Erythroblast (primary cell): ENCODE data around the gene DMKN.

Experiments
- GATA1 ChIP-seq: IDR thresholded peaks from 2 replicates; pipeline ENCODE4 v1.6.1; 2011; ENCODE audit warnings: low read depth, mild to moderate bottlenecking, control low read depth, low read length, moderate library complexity
- POLR2A ChIP-seq: IDR thresholded peaks from 2 replicates; pipeline ENCODE4 v1.6.1; 2011; ENCODE audit warnings: mild to moderate bottlenecking, low read length

DNA sequence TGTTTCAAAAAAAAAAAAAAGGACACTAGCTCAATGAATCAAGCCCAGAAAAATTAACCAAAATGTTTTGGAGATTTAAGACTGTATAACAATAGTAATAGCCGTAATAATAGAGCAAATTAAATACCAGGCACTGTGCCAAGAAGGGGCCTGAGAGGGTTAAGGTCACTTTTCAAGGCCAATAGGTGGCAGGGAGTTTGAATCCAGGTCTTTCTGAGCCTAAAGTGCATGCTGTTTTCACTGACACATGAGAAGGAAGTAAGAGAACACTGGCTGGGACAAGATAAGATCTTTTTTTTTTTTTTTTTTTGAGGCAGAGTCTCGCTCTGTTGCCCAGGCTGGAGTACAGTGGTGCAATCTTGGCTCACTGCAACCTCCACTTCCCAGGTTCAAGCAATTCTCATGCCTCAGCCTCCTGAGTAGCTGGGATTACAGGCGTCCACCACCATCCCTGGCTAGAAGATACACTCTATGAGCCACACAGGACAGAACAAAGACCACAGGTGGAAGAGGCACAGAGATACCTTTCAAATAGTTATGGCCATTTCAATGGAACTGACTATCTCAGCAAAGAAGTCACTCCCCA lies 57.7 kb downstream of the DMKN start:
- no peak for TF ChIP-seq POLR2A
- no peak for TF ChIP-seq GATA1
